Tibial nerve (tissue), 3 donors: ENCODE measurements around the gene FAM83G.

Source experiments
- POLR2A ChIP-seq, 2 donors: fragments of 450-650 bp; IDR thresholded peaks; one replicate each; pipeline ENCODE4 v1.6.1; 2017; ENCODE audit warnings: antibody characterized with exemption in 2 of 2, mild to moderate bottlenecking in 2 of 2, moderate library complexity in 2 of 2
- TF ChIP-seq, protein P1 (sequence below), 5 experiments: fragments of 200-600 bp in 3 of 5; fragments of 450-650 bp in 2 of 5; sonication (generic) in 3 of 5; IDR thresholded peaks; one replicate each; pipeline ENCODE4 v1.5.1; 2016 to 2019; ENCODE audit warnings: antibody characterized with exemption in 5 of 5, mild to moderate bottlenecking in 3 of 5, moderate library complexity in 2 of 5

DNA sequence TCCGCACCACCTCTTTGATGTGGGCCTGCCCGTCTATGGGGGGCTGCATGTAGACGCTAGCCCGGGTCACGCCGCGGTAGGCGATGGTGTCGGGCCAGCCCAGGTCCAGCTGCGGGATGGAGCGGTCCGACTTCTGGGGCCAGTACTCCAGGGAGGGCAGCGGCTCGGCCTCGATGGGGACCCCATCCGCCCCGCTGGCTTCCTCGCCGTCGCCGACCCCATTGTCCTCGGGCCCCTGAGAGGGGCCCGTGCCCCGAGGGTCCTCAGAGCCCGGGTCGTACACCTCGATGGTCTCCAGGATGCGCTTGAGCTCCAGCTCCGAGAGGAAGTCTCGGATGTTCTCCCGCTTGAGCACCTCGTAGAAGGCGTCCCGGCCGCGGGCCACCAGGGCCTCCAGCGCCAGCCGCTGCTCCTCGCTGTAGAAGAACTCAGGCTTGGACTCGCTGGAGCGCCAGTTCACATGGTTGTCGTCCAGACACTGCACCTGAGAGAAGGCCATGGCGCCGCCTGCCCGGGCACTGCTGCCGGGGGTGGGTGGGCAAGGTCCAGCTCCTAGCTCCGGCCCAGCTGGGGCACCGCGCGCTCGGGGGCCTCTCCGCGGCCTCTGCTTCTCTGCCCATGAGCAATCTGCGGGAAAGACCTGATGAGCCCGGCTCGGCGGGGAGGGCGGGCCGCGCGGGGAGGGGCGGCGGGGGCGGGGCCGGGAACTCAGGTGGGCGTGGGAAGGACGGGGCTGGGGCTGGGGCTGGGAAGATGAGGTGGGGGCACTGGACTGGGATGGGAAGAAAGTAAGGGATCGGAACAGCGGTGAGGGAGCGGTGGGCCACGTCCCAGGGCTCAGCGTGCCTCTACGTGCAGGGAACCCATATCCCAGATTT lies 782 bp downstream of the FAM83G start:
- TF ChIP-seq, protein P1, sequence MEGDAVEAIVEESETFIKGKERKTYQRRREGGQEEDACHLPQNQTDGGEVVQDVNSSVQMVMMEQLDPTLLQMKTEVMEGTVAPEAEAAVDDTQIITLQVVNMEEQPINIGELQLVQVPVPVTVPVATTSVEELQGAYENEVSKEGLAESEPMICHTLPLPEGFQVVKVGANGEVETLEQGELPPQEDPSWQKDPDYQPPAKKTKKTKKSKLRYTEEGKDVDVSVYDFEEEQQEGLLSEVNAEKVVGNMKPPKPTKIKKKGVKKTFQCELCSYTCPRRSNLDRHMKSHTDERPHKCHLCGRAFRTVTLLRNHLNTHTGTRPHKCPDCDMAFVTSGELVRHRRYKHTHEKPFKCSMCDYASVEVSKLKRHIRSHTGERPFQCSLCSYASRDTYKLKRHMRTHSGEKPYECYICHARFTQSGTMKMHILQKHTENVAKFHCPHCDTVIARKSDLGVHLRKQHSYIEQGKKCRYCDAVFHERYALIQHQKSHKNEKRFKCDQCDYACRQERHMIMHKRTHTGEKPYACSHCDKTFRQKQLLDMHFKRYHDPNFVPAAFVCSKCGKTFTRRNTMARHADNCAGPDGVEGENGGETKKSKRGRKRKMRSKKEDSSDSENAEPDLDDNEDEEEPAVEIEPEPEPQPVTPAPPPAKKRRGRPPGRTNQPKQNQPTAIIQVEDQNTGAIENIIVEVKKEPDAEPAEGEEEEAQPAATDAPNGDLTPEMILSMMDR (IDR thresholded peaks at IDR 0.05) = no peak
- no peak for TF ChIP-seq POLR2A (IDR thresholded peaks at IDR 0.05)
